KOPT-K1 (cell line): ENCODE data around the gene PDGFRA.
"Not testable (repeated sequence)": the region's sequence is repeated elsewhere in the genome, so short reads cannot be mapped to it uniquely, and the experiment has no call there.

Source experiments
- H3K27ac ChIP-seq: fragments of 200-600 bp; sonication (generic); 2 replicates; pipeline ENCODE4 v1.5.1; 2016; ENCODE audit warnings: antibody characterized with exemption, mild to moderate bottlenecking, low read depth, low read length; ENCODE audit not compliant: poor library complexity, severe bottlenecking
- H3K36me3 ChIP-seq: fragments of 200-600 bp; sonication (generic); 2 replicates; pipeline ENCODE4 v1.5.1; 2017; ENCODE audit warnings: antibody characterized with exemption, mild to moderate bottlenecking, low read length, moderate library complexity; ENCODE audit not compliant: insufficient read depth
- H3K9me3 ChIP-seq: fragments of 200-600 bp; sonication (generic); 2 replicates; pipeline ENCODE4 v1.5.1; 2017; ENCODE audit warnings: antibody characterized with exemption, low read length, mild to moderate bottlenecking; ENCODE audit not compliant: insufficient read depth, poor library complexity, severe bottlenecking

PDGFRA gene

DNA sequence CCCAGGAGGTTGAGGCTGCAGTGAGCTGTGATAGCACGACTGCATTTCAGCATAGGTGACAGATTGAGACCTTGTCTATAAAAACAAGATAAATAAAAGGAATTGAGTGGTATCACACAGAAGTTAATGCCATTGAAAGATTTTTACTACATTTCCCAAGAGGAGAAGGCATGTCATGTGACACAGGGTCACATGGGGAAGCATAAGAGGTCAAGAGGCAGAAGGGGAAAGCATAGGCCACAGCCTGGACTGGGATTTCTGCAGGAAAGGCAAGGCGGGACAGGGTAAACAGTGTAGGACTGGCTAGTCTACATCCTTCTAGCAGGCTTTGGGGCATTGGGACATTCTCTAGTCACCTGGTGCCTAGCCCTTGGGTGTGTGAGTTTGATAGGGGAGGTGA is 88.6 kb downstream of the PDGFRA start:
- Histone ChIP-seq H3K9me3 (no peaks in the 10 kb centered on the region), H3K27ac (no peak overlapping the region)

DNA sequence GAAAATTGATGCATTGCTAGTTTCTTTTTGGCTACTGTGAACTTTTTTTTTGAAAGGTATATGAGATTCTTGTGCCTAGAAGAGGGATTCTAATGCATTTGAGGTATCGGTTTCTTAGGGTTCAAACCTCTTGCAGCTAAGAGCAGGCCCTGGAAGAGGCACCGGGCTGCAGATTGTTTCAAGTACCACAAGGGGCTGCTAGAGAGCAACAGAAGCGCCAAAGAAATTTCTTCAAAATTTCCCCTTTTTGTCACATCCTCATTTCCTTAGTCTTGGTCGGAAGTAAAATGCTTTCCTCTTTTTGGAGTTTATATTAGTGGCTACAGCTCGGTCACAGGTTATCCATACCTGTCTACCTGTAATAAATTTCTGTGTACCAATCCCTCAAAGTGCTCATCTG is 89.8 kb downstream of the PDGFRA start:
- H3K36me3 ChIP-seq: no peaks in the 10 kb centered on the region
- H3K27ac ChIP-seq: no peak overlapping the region
- H3K9me3 ChIP-seq: no peaks in the 10 kb centered on the region

More for the DNA sequence above, 88.6 kb downstream of the PDGFRA start:
- no peaks in the 10 kb centered on the region for H3K36me3 ChIP-seq

DNA sequence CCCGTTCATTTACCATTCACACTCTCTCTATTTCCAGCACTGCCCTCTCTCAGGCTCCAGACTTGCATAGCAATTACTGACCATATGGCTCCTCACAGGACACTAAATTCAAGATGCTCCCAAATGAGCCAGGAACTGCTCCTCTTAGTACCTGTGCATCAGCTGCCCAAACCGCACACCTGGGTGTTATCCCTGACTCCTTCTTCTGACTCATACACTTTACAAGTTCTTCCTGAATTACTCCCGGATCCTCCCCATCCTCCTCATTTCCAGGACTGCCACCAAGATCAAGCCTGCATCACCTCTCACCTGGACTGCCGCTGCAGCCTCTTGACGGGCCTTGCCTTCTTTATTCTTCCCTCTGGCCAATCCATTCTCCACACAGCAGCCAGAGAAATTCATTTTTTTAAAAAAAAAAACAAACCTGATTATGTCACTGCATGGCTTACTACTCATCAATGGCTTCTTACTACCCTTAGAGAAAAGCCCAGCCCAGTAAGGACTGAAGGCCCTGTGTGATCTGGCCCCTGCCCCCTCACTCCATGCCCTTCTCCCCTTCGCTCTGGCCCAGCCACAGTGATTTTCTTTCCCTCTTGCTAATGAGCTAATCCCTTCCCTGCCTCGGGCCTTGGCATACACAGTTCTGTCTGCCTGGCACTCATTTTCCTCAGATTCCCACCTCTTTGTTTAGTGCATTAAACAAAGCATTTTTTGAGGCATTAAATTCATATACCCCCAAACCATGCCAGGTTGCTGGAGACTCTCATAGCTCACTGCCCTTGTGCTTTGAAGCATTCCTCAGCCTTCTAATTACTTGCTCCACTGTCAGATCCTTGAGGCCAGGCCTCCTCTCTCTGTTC is 92.0 kb downstream of the PDGFRA start:
- Histone ChIP-seq H3K36me3 (no peaks in the 10 kb centered on the region), H3K27ac (no peak overlapping the region)

DNA sequence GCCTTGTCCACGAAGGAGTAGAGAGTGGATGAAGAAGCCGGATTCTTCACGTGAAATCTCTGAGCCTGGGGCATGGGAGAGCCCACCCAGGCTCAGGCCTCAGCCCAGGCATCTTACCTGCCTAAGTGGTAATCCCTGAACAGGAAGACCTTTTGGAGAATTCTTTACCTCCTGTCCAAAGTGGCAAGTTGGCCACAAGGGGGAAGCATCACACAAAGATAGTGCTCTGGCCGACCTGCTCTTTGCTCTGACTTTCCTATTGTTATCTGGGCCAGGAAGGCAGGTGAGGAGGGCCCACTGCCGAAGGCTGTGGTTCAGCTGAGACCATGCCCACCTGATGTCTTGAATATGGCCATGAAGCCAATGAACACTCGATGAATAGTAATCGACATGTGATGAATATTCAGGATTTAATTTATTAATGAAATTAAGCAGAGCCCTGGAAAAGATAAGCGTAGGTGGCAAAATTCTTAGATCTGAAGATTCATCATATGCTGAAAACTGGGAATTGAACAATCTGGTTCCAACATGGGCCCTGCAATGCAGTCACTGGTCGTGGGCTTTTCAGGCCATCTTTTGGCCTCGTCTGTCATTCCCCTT is 93.8 kb downstream of the PDGFRA start:
- Histone ChIP-seq H3K27ac (no peak overlapping the region), H3K9me3 (no peaks in the 10 kb centered on the region), H3K36me3 (no peaks in the 10 kb centered on the region)

More for the DNA sequence above, 92.0 kb downstream of the PDGFRA start:
- H3K9me3 ChIP-seq: no peaks in the 10 kb centered on the region

DNA sequence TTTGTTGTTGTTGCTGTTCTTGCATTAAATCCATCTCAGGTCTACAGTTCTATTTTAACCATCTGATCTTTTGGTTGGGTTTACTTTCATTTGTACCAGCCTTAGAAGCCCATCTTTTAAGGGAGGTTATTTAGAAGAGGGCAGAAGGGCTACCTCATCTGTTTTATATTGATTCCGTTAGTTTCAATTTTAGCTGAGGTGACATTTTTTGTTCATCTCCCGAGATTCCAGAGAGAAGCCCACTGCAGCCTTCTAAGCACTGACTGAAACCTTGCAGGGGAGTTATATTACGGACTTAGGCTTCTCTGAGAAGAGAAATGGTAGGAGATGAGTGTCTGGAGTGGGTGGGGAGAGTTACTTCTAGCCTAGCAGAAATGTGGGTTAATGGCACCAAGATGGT is 101.8 kb downstream of the PDGFRA start:
- Histone ChIP-seq H3K9me3 (no peaks in the 10 kb centered on the region), H3K36me3 (no peaks in the 10 kb centered on the region), H3K27ac (no peak overlapping the region)

DNA sequence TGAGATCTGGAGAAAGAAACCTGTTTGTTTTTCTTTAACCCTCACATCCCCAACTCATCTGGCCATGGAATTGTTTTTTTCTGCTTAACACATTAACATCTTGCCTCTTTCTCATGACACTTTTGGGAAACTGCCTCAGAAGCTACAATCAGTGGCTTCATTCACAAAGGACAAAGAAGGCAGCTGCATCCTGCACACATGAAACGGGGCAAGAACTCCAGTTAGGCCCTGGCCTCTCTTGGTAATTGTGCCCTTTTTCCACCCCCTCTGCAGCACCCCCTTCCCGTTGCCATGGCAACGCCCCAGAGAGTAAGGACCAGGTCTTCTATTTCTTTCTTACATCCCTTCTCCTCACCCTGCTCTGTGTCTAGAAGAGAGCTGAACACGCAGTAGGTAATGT is 103.4 kb downstream of the PDGFRA start:
- Histone ChIP-seq H3K27ac (no peak overlapping the region), H3K36me3 (no peaks in the 10 kb centered on the region), H3K9me3 (no peaks in the 10 kb centered on the region)

DNA sequence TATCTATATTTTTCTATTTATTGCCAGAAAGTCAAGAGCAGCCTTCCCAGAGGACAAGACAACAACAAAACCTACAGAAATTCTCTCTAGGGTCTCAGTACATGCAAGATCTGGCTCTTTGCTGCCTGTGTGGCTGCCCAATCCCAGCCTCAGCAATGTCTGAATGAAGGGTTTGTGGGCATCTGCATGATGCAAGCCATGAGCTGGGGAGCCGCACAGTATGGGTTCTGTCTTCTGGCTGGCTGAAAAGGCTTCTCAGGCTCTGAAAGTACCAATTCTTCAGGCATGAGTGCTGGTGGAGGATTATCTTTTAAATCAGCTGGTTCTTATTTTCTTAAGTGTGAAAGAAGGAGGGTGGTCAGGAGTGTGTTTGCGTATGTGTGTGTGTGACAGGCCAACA is 104.6 kb downstream of the PDGFRA start:
- no peaks in the 10 kb centered on the region for H3K9me3 ChIP-seq
- H3K36me3 ChIP-seq: no peaks in the 10 kb centered on the region
- no peak overlapping the region for H3K27ac ChIP-seq

DNA sequence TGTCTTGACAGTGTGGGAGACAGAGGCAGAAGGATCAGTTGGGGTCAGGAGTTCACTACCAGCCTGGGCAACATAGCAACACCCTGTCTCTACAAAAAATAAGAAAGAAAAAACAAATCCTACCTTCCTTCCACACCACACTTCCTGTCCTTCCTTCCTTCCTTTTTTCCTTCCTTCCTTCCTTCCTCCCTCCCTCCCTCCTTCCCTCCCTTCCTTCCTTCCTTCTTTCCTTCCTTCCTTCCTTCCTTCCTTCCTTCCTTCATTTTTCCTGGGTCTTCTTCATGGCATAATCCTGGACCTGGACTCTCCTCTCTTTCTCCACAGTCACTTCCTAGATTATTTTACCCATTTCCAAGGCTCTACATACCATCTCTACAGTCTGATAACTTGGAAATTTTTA is 105.7 kb downstream of the PDGFRA start:
- H3K9me3 ChIP-seq, H3K36me3 ChIP-seq, H3K27ac ChIP-seq: not testable (repeated sequence)

DNA sequence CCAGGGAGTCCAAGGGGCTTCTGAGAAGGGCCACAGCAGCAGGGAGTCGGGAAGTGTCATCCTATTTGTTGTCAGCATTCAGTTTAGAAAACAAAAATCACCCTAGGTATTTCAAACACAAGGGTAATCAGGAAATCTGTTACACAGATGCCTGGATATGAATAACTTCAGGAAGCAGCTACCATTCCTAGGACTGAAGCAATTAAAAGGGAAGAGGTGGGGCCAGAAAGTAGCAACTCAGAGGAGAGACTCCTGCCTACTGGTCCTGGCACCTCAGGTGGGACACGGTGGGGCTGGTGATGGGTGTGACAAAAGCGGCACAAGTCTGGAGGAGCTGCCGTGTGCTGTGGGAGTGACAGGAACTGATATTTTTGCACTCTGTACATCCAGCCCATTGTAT is 107.9 kb downstream of the PDGFRA start:
- Histone ChIP-seq H3K36me3 (no peaks in the 10 kb centered on the region), H3K9me3 (no peaks in the 10 kb centered on the region), H3K27ac (no peak overlapping the region)

DNA sequence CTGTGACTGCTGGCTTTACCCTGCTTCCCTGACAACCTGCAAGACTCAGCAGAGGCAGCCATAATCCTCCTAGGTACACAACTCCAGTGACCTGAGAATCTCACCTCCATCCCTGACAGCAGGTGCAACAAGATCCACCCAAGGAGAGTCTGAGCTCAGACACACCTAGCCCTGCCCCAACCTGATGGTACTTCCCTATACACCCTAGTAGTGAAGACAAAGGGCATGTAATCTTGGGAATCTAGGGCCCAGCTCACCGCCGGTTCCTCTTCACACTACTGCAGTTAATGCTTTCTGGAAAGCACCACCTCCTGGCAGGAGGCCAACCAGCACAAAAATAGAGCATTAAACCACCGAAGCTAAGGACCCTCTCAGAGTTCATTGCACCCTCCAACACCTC is 113.0 kb downstream of the PDGFRA start:
- not testable (repeated sequence) for H3K9me3 ChIP-seq, H3K36me3 ChIP-seq, H3K27ac ChIP-seq
